IMR-90 (cell line): ENCODE results near the gene EPN3.

Experiments used
- BHLHE40 ChIP-seq: fragments of 150-350 bp; IDR thresholded peaks from 2 replicates; pipeline ENCODE4 v1.6.1; 2016; ENCODE audit warnings: mild to moderate bottlenecking, low read depth, low read length
- CEBPB ChIP-seq: IDR thresholded peaks from 2 replicates; pipeline ENCODE4 v1.6.1; 2012; ENCODE audit warnings: low read depth, low read length, improper control_type of control experiment
- CHD1 ChIP-seq: IDR thresholded peaks from 2 replicates; pipeline ENCODE4 v1.6.1; 2012; ENCODE audit warnings: low read depth, low read length, improper control_type of control experiment
- CTCF ChIP-seq: conservative IDR thresholded peaks from 2 replicates; pipeline ENCODE4 v1.5.1; 2012; ENCODE audit warnings: mild to moderate bottlenecking, low read depth, low read length, improper control_type of control experiment
- FOS ChIP-seq: fragments of 150-350 bp; IDR thresholded peaks from 2 replicates; pipeline ENCODE4 v1.6.1; 2016; ENCODE audit warnings: low read depth, low read length
- MAFK ChIP-seq: IDR thresholded peaks from 2 replicates; pipeline ENCODE4 v1.6.1; 2012; ENCODE audit warnings: low read depth, low read length, improper control_type of control experiment
- MAZ ChIP-seq: IDR thresholded peaks from 2 replicates; pipeline ENCODE4 v1.6.1; 2012; ENCODE audit warnings: low read depth, mild to moderate bottlenecking, low read length, improper control_type of control experiment, moderate library complexity, borderline replicate concordance
- MXI1 ChIP-seq: IDR thresholded peaks from 2 replicates; pipeline ENCODE4 v1.6.1; 2012; ENCODE audit warnings: low read depth, mild to moderate bottlenecking, low read length, moderate library complexity, borderline replicate concordance
- POLR2A ChIP-seq: IDR thresholded peaks from 2 replicates; pipeline ENCODE4 v1.6.1; 2012; ENCODE audit warnings: mild to moderate bottlenecking, low read depth, low read length
- RAD21 ChIP-seq: IDR thresholded peaks from 2 replicates; pipeline ENCODE4 v1.6.1; 2012; ENCODE audit warnings: low read length, improper control_type of control experiment
- RCOR1 ChIP-seq: IDR thresholded peaks from 2 replicates; pipeline ENCODE4 v1.6.1; 2012; ENCODE audit warnings: mild to moderate bottlenecking, low read length, improper control_type of control experiment; ENCODE audit not compliant: insufficient replicate concordance
- RFX5 ChIP-seq: IDR thresholded peaks from 2 replicates; pipeline ENCODE4 v1.8.0; 2012; ENCODE audit warnings: low read depth, mild to moderate bottlenecking, low read length, moderate library complexity
- SMC3 ChIP-seq: fragments of 150-350 bp; IDR thresholded peaks from 2 replicates; pipeline ENCODE4 v1.6.1; 2016; ENCODE audit warnings: low read depth, mild to moderate bottlenecking, antibody characterized with exemption, low read length, moderate library complexity
- USF2 ChIP-seq: fragments of 150-350 bp; IDR thresholded peaks from 2 replicates; pipeline ENCODE4 v1.6.1; 2017; ENCODE audit warnings: mild to moderate bottlenecking, antibody characterized with exemption, low read length, low read depth

GRCh38 chr17:50487213-50488096 is 45.1 kb upstream of the EPN3 start:
- TF ChIP-seq RAD21: no peak
- peak; percentile 47; the same call in 1 of the 2 replicates for TF ChIP-seq BHLHE40
- no peak for TF ChIP-seq CTCF
- TF ChIP-seq POLR2A: no peak
- TF ChIP-seq CHD1: no peak
- no peak for TF ChIP-seq SMC3
- TF ChIP-seq CEBPB: no peak
- TF ChIP-seq MAZ: no peak
- no peak for TF ChIP-seq MXI1
- TF ChIP-seq FOS: no peak
- no peak for TF ChIP-seq RCOR1
- TF ChIP-seq MAFK: no peak
- no peak for TF ChIP-seq RFX5
- no peak for TF ChIP-seq USF2
